Vagina (tissue), 2 donors: ENCODE measurements around the gene PRKAG2. TPM values are rescaled to one million over a fixed set of nuclear protein-coding genes. Genes with fewer than 3 reads are reported as not detected.

Experiments used
- DNase-seq, 2 donors: peaks; one replicate each; pipeline ENCODE4 v3.0.0-alpha.2; 2017; ENCODE audit errors: extremely low spot score in 2 of 2
- H3K27ac ChIP-seq: fragments of 200-600 bp; sonication (generic); one replicate; pipeline ENCODE4 v1.5.1; 2019
- H3K27me3 ChIP-seq: fragments of 200-600 bp; sonication (generic); one replicate; pipeline ENCODE4 v1.5.1; 2019
- H3K36me3 ChIP-seq, 2 donors: fragments of 200-600 bp; sonication (generic); one replicate each; pipeline ENCODE4 v1.5.1; 2017 to 2019
- H3K4me1 ChIP-seq: fragments of 200-600 bp; sonication (generic); one replicate; pipeline ENCODE4 v1.5.1; 2019
- H3K4me3 ChIP-seq, 2 donors: fragments of 200-600 bp; sonication (generic); 1 replicate in 1 of 2; 2 replicates in 1 of 2; pipeline ENCODE4 v1.5.1; 2016 to 2019
- H3K9me3 ChIP-seq: fragments of 200-600 bp; sonication (generic); one replicate; pipeline ENCODE4 v1.5.1; 2019
- POLR2A ChIP-seq, 2 donors: fragments of 450-650 bp; IDR thresholded peaks; one replicate each; pipeline ENCODE4 v1.6.1; 2017; ENCODE audit warnings: antibody characterized with exemption in 2 of 2, mild to moderate bottlenecking in 2 of 2, moderate library complexity in 2 of 2
- POLR2AphosphoS5 ChIP-seq, 2 donors: sonication (generic); formaldehyde crosslinking; IDR thresholded peaks; one replicate each; pipeline ENCODE4 v1.9.0; 2017; ENCODE audit warnings: antibody characterized with exemption in 2 of 2, mild to moderate bottlenecking in 2 of 2, low read depth in 1 of 2; ENCODE audit not compliant: insufficient read depth in 1 of 2
- intact Hi-C: fragments of 100-400 bp; cut with DNase I; formaldehyde crosslinking; loops from one replicate; pipeline ENCODE4 v1.15.1; 2023
- total RNA-seq: library from RNA; depleted of rRNA; stranded (reverse); fragments of >200 nt; gene quantifications from one replicate; pipeline ENCODE4 v1.2.3, GENCODE V29; 2016
- TF ChIP-seq, protein P1 (sequence below), 3 experiments: fragments of 450-650 bp in 2 of 3; fragments of 200-600 bp in 1 of 3; sonication (generic) in 1 of 3; IDR thresholded peaks; one replicate each; pipeline ENCODE4 v1.5.1; 2017 to 2019; ENCODE audit warnings: antibody characterized with exemption in 3 of 3, mild to moderate bottlenecking in 2 of 3, moderate library complexity in 2 of 3

The PRKAG2 gene
- total RNA-seq, 1 donor from 2014 or later: 25.0 TPM

DNA sequence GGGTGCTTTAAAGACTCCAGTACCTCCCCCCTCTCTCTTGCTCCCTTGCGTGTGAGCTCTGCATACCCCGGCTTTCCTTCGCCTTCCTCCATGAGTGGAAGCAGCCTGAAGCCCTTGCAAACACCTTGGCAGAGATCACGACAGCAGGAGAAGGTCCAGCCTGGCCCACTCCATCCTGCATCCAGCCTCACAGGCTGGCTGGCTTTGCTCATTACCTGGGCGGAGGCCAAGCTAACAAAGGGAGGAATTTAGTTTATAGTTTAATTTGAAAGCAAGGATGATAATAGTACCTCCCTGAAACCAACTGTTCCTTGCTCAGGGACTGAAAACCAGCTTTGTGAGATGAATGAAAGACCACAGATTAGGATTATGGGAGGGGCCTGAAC lies 99.4 kb downstream of the PRKAG2 start:
- Histone ChIP-seq H3K27ac (no peak overlapping the region), H3K9me3 (no peaks in the 10 kb centered on the region), H3K4me1 (peaks cover 1% of the 10 kb centered on the region), H3K36me3 (no peaks in the 10 kb centered on the region), H3K27me3 (no peaks in the 10 kb centered on the region), H3K4me3 (no peak overlapping the region)
- TF ChIP-seq POLR2AphosphoS5 (IDR thresholded peaks at IDR 0.05; ENCODE audit: insufficient read depth in 1 of 2, low read depth in 1 of 2): no peak
- intact Hi-C loops: loop anchor here (10.0 kb wide), 1 partner anchor 157 kb away; no protein-coding TSS in a partner anchor
- no peak for DNase-seq

DNA sequence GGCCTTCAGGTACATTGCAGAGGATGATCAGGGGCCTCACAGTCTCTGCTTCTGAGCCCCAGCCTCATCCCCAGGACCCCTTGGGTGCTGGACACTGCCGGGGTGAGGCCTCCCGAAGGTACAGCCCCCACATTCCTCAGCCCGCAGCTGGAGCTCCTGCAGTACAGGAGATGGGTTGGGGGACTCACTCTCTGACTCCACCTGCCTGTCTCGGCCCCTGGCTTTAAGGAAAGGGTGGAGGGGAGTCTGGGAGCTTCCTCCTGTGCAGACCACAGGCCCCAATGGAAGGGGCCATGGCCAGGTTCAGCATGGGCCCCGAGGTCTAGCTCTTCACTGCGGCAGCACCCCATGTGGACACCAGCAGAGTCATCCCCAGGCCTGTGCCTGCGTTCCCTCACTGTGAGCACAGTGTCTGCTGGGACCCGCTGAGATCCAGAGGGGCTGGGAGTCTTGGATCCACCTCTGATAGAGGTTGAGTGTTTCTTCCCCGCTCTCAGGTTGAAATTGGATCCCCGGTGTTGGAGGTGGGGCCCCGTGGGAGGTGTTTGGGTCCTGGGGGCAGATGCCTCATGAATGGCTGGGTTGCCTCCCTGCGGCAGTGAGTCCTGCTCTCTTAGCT lies 99.9 kb downstream of the PRKAG2 start:
- Histone ChIP-seq H3K27ac (no peak overlapping the region), H3K4me1 (no peaks in the 10 kb centered on the region), H3K4me3 (no peak overlapping the region), H3K9me3 (no peaks in the 10 kb centered on the region), H3K36me3 (no peaks in the 10 kb centered on the region), H3K27me3 (no peaks in the 10 kb centered on the region)
- no peak for TF ChIP-seq POLR2AphosphoS5 (IDR thresholded peaks at IDR 0.05; ENCODE audit: insufficient read depth in 1 of 2, low read depth in 1 of 2)
- TF ChIP-seq, protein P1, sequence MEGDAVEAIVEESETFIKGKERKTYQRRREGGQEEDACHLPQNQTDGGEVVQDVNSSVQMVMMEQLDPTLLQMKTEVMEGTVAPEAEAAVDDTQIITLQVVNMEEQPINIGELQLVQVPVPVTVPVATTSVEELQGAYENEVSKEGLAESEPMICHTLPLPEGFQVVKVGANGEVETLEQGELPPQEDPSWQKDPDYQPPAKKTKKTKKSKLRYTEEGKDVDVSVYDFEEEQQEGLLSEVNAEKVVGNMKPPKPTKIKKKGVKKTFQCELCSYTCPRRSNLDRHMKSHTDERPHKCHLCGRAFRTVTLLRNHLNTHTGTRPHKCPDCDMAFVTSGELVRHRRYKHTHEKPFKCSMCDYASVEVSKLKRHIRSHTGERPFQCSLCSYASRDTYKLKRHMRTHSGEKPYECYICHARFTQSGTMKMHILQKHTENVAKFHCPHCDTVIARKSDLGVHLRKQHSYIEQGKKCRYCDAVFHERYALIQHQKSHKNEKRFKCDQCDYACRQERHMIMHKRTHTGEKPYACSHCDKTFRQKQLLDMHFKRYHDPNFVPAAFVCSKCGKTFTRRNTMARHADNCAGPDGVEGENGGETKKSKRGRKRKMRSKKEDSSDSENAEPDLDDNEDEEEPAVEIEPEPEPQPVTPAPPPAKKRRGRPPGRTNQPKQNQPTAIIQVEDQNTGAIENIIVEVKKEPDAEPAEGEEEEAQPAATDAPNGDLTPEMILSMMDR (IDR thresholded peaks at IDR 0.05): no peak
- DNase-seq: no peak
- intact Hi-C loops: loop anchor here (10.0 kb wide), 1 partner anchor 158 kb away; no protein-coding TSS in a partner anchor

DNA sequence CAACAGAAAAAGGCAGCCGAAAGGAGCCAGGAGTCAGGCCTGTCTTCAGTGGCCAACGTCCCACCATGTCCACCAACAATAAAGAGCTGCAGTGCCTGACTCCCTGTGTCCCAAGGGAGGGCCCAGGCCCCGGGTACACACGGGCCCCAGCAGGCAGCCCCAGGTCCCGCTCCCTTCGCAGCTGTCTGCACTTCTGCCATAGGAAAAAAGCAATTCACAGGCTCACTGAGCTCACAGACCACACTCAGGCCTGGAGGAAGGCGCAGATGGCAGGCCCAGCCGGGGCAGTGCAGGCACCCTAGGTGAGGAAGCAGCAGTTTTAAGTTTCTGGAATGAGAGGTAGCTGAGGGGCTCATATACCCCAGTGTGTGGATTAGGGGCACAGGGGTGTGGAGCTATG lies 100.5 kb downstream of the PRKAG2 start:
- no peak for DNase-seq
- H3K4me1 ChIP-seq: no peaks in the 10 kb centered on the region
- no peak overlapping the region for H3K4me3 ChIP-seq
- H3K36me3 ChIP-seq: no peaks in the 10 kb centered on the region
- intact Hi-C loops: loop anchor here (10.0 kb wide), 1 partner anchor 158 kb away; no protein-coding TSS in a partner anchor
- TF ChIP-seq, protein P1 (IDR thresholded peaks at IDR 0.05): no peak
- no peak for TF ChIP-seq POLR2AphosphoS5 (IDR thresholded peaks at IDR 0.05; ENCODE audit: insufficient read depth in 1 of 2, low read depth in 1 of 2)
- TF ChIP-seq POLR2A (IDR thresholded peaks at IDR 0.05): no peak
- H3K9me3 ChIP-seq: no peaks in the 10 kb centered on the region
- no peaks in the 10 kb centered on the region for H3K27me3 ChIP-seq
- no peak overlapping the region for H3K27ac ChIP-seq

DNA sequence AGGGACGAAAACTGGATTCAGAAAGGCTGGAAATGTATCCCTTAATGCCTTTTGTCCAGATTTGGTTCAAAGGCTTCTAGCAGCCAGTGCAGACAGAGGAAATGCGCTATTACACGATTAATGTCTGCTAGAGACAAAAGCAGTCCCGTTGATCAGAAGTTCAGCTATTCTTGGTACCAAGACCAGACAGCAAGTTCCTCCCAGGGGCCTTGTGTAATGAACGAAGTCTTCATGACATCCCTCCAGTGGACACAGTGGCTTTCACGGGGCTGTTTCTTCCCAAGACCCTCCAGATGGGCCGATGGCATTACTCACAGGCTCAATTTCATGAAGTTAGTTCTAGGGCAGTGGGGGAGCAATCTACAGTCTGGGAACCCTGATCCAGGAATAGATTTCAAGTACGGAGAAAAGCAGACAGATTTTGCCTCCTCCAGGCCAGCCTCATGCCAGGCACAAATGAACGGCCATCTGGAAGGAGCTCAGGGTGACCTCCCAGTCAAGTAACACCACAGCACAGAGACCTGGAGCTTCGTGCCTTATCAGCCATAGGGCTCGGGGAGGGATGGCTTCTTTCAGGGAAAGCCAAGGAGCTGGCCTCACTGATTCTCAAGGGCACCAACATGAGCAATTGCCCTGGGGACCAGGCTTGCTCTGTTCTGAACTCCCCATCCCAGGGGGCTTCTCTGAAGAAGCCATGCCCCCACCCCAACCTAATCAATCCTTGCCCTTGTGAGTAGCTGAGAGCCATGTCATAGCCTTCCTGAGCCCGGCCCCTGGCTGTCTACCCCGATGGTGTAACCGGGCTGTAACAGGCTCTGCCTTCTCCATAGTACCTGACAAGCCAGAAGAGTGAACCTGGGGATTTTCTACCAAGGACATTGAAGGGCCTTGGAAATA lies 101.1 kb downstream of the PRKAG2 start:
- Histone ChIP-seq H3K27me3 (no peaks in the 10 kb centered on the region), H3K27ac (no peak overlapping the region), H3K36me3 (no peaks in the 10 kb centered on the region), H3K9me3 (no peaks in the 10 kb centered on the region), H3K4me1 (no peaks in the 10 kb centered on the region), H3K4me3 (no peak overlapping the region)
- no peak for DNase-seq
- intact Hi-C loops: loop anchor here (10.0 kb wide), 1 partner anchor 159 kb away; no protein-coding TSS in a partner anchor
- TF ChIP-seq, protein P1 (IDR thresholded peaks at IDR 0.05): no peak
- no peak for TF ChIP-seq POLR2A (IDR thresholded peaks at IDR 0.05)

DNA sequence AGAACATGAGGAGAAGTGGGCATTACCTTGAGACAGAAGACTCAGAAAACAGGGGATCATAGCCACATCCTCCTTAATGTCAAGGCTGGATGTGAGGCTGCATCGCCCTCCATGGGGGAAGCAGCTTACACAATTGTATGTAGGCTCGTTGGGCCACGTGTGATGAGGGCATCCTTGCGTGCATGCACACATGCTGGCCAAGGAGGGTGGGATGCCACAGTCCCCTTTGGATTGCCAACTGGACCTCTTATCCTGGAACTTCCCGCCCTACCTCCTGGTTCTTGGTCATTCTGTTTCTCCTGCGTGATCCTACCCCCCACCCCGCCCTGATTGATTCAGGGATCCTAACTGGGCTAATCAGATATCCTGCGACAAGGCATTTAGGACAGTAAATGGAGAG lies 102.0 kb downstream of the PRKAG2 start:
- H3K36me3 ChIP-seq: no peaks in the 10 kb centered on the region
- H3K4me1 ChIP-seq: no peaks in the 10 kb centered on the region
- TF ChIP-seq, protein P1 (IDR thresholded peaks at IDR 0.05): no peak
- TF ChIP-seq POLR2AphosphoS5 (IDR thresholded peaks at IDR 0.05; ENCODE audit: insufficient read depth in 1 of 2, low read depth in 1 of 2) (no peak), POLR2A (IDR thresholded peaks at IDR 0.05) (no peak)
- H3K4me3 ChIP-seq: no peak overlapping the region
- intact Hi-C loops: loop anchor here (10.0 kb wide), 1 partner anchor 160 kb away; no protein-coding TSS in a partner anchor
- DNase-seq: no peak
- no peaks in the 10 kb centered on the region for H3K27me3 ChIP-seq
- no peaks in the 10 kb centered on the region for H3K9me3 ChIP-seq
- no peak overlapping the region for H3K27ac ChIP-seq
